GM19035 (cell line): Measurements from ENCODE around the gene TRMU.

Experiments used
- ATAC-seq: cut with Tn5 transposase; IDR thresholded peaks from one replicate; pipeline ENCODE4 v1.9.1; 2021; ENCODE audit not compliant: unreplicated experiment

The TRMU gene

DNA sequence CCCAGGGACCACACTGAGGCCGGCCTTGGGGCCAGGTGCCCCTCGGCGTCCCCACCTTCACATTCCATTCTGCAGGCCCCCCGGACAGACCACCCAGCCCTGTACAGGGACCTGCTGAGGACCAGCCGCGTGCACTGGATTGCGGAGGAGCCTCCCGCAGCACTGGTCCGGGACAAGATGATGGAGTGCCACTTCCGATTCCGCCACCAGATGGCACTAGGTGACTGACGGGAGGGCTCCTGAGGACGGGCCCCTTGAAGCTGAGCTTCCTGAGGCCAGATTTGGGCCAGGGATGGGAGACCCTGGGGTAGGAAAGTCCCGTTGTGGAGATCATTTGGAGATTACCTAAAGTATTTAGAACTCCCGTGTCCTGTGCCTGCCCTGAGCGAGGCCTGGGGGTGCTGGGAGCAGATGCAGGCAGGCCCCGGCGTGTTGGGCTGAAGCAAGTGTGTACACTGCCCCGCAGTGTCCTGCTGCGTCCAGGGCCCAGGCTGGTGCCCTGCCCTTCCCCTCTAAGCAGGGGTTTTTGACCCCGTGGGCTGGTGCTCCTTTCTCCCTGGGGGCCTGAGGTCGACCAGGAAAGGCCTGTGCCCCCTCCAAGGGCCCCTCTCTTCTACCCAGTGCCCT is 20.0 kb downstream of the TRMU start:
- ATAC-seq, result no peak

- ATAC-seq, result no peak
These were observed 20.5 kb downstream of the TRMU start for GRCh38 chr22:46355996-46356471.

DNA sequence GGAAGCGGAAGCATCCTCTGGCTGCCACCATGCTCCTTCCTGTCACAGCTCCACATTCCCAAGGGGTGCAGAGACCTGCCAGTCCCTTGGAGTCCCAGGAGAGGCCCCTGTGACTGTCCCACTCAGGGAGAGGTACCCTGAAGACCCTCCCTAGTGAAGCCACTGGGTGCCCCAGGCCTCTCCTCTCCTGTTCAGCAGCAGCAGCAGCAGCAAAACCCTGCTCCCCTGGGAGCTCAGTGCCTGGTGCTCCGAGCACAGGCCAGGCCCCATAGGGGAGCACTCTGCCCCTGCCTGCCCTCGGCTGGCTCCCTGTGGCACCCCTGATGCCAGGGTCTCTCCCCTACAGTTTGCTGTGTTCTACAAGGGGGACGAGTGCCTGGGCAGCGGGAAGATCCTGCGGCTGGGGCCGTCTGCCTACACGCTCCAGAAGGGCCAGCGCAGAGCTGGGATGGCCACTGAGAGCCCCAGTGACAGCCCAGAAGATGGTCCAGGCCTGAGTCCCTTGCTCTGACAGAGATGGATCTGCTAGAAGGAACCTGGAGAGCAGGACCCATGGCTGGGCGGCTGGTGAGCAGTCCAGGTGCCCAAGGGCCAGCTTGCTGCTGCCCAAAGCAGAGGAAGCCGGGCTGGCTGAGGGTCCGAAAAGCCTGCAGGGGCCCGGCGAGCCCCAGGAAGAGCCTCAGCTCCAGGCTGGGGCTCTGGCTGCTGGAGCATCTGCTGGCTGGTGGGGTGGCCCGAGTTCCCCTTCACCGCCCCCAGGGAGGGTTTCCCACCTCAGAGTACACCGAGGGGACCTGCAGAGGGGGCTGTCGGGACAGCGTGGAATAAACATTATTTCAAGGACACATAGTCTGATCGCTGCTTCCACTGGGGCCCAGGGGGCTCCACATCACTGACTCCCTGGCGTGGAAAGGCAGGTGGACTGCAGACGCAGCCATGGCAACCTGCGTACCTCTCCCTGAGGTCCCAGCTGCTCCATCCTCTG is 21.3 kb downstream of the TRMU start:
- no peak for ATAC-seq

GRCh38 chr22:46357711-46358520 is 22.4 kb downstream of the TRMU start:
- ATAC-seq, result no peak

- ATAC-seq, result no peak
These were observed 23.3 kb downstream of the TRMU start for GRCh38 chr22:46358766-46359165.

DNA sequence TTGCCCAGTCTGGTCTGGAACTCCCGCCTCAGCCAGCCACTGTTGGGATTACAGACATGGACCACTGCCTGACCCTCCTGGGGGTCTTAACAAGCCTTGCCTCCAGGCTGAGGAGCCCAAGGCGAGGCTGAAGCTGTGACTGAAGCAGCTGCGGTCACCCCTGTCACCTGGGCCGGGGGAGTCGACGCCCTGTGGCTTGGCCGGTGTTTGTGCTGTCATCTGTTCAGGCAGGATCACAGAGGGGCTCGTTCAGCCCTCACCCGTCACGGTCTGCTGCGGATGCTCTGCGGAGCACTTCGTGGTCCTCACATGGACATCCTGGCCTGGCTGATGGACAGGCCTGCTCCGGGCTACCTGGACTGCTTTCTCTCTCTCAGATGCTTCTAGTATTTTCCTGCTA is 23.8 kb downstream of the TRMU start:
- no peak for ATAC-seq

DNA sequence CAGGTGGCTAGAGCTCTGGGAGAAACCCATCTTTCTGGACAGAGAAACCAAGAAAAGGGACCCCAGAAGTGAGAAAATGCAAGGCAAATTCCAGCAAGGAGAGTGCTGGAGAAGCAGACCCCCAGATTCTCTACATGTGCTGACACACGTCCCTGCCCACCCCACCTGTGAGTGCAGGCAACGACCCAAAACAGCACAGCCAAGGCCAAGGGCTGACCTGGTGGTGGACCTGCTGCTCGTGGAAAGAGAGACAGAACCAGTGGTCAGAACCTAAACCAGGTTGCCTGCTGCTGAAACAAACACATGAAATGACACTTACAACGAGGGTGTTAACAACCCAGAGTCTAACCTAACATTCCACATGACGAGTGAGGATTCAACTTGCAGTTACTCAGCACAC is 24.6 kb downstream of the TRMU start:
- ATAC-seq, result no peak

GRCh38 chr22:46360891-46361290 is 25.4 kb downstream of the TRMU start:
- no peak for ATAC-seq

- ATAC-seq, result no peak
These were observed 26.3 kb downstream of the TRMU start for GRCh38 chr22:46361826-46362202.

- no peak for ATAC-seq
These were observed 26.9 kb downstream of the TRMU start for GRCh38 chr22:46362203-46362933.

DNA sequence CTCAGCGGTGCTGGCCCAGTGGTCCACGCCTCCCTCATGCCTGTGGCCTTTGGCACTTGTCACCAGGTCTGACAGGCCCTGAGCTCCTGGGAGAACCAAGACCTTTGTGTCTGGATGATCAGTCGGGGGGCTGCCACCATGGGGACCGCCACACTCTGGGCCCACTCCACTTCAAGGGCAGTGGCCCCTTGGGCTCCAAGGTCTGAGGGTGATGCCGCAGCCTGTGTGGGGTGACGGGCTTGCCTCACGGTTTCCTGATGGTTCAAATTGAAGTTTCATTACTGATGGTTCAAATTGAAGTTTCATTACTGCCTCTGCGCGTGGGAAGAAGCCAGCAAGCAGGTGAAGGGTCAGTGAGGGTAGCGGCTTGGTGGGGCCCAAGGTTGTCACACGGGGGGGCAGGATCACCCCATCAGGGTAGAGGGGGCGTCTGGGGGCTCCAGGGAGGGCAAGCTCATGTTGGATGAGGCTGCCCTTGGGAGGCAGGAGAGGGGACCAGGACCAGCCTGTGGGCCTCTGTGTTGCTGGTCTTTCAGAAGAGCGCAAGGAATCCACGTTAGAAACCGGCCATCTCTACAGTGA is 27.5 kb downstream of the TRMU start:
- no peak for ATAC-seq

DNA sequence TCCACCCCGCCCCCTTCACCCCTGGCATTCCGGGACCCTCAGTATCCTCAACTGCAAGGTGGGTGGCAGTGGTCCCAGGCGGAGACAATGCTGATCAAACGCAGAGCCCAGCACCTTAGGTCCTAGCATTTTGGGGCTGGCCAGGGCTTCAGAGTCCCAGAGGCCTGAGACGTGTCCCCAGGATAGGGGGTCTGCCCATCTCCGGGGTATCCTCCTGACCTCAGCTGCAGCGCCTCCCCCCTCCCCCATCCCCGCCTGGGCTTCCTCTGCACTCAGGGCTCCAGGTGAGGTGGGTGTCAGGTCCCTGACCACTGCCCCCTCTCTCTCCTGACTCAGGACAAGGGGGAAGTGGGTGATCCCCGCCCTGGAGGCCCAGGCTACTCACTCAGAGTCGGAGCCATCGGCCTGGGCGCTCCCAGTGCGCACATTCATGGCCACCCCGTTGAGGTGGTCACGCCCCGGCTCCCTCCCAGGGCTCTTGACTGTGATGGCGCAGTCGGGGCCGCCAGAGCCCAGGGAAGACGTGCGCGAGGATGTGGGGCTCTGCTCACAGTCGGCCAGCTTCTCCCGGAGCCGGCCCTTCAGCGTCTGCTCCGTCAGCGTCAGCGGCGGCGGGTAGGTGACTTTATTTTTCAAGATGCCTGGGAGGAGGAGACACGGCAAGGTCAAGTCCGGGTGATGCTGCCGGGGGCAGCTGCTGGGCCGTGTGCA is 28.3 kb downstream of the TRMU start:
- no peak for ATAC-seq

DNA sequence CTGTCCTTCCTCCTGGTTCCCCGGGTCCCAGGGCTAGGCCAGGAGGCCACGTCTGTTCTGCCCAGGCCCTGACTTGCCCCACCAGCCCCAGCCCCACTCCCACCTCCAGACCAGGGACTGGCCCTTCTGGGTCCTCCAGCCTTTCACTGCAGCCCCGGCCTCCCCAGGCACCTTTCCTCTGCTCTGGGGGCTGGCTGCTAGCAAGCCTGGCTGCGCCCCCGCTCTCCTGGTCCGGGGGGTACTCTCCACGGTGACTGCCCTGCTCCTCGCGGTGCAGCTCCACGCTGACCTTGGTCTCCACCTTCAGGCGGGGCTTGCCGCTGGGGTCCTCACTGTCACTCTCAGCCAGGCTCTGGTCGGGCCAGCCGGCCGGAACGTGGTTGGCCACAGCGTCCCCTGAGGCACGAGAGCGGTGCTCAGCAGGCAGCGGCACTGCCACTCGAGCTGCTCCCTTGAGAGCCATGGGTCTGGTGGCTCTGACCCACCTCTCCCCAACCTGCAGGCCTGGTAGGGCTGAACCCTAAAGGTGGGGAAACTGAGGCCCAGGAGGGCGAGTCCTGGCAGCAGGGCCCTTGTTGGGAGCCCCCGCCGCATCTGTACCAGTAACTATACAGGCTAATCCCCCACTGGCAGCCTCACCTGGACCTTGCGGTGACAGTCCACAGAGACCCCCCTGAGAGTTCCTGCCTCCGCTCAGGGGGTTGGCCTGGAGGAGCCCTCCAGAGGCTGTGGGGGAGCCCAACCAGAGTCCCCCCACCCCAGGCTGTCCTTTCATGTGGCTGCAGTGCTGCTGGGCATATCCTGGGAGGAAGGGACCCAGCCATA is 29.0 kb downstream of the TRMU start:
- no peak for ATAC-seq

- no peak for ATAC-seq
These were observed 29.7 kb downstream of the TRMU start for GRCh38 chr22:46365166-46365624.

- ATAC-seq, result no peak
These were observed 30.8 kb downstream of the TRMU start for GRCh38 chr22:46366327-46366731.

DNA sequence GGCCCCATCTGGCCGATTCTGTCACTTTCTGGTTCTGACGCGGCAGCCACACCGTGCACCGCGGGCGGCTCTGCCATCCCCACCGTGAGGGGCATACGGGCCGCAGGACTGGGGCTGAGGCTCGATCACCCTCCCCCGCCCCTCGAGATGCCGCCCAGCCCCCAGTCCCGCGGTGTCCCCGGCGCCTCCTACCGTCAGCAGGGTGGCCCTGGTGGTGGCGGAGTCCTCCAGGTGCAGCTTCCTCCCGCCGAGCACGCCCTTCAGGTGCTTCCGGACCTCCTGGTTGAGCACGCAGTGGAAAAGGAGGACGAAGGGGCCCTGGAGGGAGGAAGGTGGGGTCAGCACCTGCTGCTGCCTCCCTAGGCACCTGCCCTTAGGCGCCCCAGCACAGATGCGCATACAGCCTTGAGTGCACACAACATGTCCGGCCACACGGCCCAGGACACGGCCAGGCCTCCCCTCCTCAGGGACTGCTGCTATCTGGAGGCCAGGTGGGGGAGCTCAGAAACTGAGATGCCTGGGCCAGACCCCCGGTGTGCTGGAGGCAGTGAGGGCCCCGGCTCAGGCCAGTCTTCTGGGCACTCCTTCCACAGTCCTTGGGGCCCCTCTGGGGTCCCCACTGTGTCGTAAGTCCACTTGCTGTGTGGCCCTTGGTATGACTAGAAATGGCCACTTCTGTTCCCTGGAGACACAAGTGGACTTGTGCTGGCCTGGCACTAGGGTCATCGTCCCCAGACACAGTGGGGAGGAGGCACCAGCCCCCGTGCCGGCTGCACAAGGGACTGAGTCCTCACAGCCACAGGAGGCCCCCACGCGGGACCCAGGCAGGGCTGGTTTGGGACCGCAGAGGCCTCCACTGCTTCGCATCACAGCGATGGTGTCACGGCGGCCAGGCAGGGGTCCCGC is 31.5 kb downstream of the TRMU start:
- no peak for ATAC-seq

DNA sequence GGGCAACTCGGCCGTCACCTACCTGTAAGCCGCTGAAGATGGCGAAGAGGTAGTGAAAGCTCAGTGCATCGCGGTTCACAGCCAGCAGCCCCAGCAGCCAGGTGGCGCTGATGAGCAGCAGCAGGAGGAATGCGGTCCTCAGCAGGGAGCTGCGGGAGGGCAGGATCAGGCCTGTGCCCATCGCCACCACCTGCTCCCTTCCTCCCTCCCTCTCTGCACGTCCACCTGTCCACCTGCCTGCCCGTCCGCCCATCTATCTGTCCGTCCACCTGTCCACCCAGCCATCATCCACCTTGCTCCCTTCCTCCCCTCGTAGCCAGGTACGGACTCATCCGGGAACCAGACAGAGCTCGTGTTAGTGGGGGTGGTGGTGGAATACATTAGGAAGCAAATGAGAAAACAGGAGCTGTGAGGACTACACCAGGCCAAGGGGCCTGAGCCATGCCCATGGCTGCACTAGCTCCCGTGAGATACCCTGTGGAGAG is 32.2 kb downstream of the TRMU start:
- ATAC-seq, result peak; percentile 46

DNA sequence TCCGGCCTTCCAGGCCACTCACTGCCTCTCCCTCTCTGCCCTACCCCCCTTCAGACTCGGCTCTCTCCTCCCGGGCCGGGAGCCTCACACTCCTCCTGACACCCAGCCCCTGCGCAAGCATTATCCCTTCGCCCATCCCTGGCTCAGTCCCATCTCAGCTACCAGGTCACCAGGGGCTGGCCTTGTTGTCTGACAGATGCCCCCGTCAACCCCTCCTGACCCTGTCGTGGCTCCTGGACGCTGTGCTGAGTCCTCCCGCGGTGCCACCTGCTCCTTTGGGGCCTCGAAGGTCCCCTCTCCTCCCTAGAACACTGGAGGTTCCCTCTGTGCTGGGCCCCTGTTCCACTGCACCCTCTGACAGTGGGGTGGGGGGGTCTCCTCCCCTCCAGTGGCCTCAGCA is 32.9 kb downstream of the TRMU start:
- ATAC-seq, result no peak
